WTC11 (cell line): ENCODE results near the gene ZNF423. TPM values are rescaled to one million over a fixed set of nuclear protein-coding genes. Genes with fewer than 3 reads are reported as not detected.

Experiments
- ATAC-seq: fragments of 200-7000 bp; cut with Tn5 transposase; 2 replicates; pipeline ENCODE4 v1.10.0; 2021; ENCODE audit warnings: mild to moderate bottlenecking, moderate library complexity
- CTCF ChIA-PET: fragments of 300-600 bp; sonication (Branson Sonifier 250); formaldehyde crosslinking; loops from one replicate; lab custom pipeline; 2021; ENCODE audit warnings: antibody characterized with exemption; lab: Charles Lee
- POLR2A ChIA-PET: fragments of 350-600 bp; sonication (Branson Sonifier 250); formaldehyde crosslinking; loops from one replicate; lab custom pipeline; 2021; ENCODE audit warnings: antibody characterized with exemption; lab: Charles Lee
- DNase-seq: peaks from one replicate; pipeline ENCODE4 v3.0.0; 2021; ENCODE audit warnings: low spot score
- H3K27ac Mint-ChIP-seq: 2 replicates; pipeline ENCODE4 v1.8.0; 2021; ENCODE audit warnings: mixed read lengths
- H3K27me3 Mint-ChIP-seq: 2 replicates; pipeline ENCODE4 v1.8.0; 2021; ENCODE audit warnings: low read depth, mild to moderate bottlenecking, moderate library complexity, mixed read lengths
- H3K36me3 Mint-ChIP-seq: 2 replicates; pipeline ENCODE4 v1.8.0; 2021; ENCODE audit warnings: mixed read lengths
- H3K4me1 Mint-ChIP-seq: 2 replicates; pipeline ENCODE4 v1.8.0; 2022; ENCODE audit warnings: mixed read lengths
- H3K4me3 Mint-ChIP-seq: 2 replicates; pipeline ENCODE4 v1.8.0; 2021; ENCODE audit warnings: mild to moderate bottlenecking, moderate library complexity, mixed read lengths
- H3K9me3 Mint-ChIP-seq: 2 replicates; pipeline ENCODE4 v1.8.0; 2021; ENCODE audit warnings: mixed read lengths
- AR ChIP-seq: fragments of 250-450 bp; sonication (Bioruptor Pico); IDR thresholded peaks from 2 replicates; pipeline ENCODE4 v1.9.0; 2021; ENCODE audit warnings: mild to moderate bottlenecking
- ARID4B ChIP-seq: sonication (generic); formaldehyde crosslinking; IDR thresholded peaks from 2 replicates; pipeline ENCODE4 v1.8.0; 2023; ENCODE audit warnings: missing genetic modification reagents, mild to moderate bottlenecking, borderline replicate concordance
- ATF3 ChIP-seq: sonication (generic); formaldehyde crosslinking; conservative IDR thresholded peaks from 2 replicates; pipeline ENCODE4 v1.8.1; 2022; ENCODE audit warnings: mild to moderate bottlenecking, missing genetic modification reagents
- E2F1 ChIP-seq: sonication (generic); formaldehyde crosslinking; IDR thresholded peaks from 2 replicates; pipeline ENCODE4 v1.8.0; 2022; ENCODE audit warnings: mild to moderate bottlenecking, missing genetic modification reagents
- E2F4 ChIP-seq: sonication (generic); formaldehyde crosslinking; IDR thresholded peaks from 2 replicates; pipeline ENCODE4 v1.8.1; 2022; ENCODE audit warnings: low read depth, mild to moderate bottlenecking, moderate library complexity, missing genetic modification reagents, borderline replicate concordance
- ETV6 ChIP-seq: sonication (generic); formaldehyde crosslinking; IDR thresholded peaks from 2 replicates; pipeline ENCODE4 v1.8.1; 2022; ENCODE audit warnings: mild to moderate bottlenecking, missing genetic modification reagents
- FOXK1 ChIP-seq: sonication (generic); formaldehyde crosslinking; IDR thresholded peaks from 2 replicates; pipeline ENCODE4 v1.8.0; 2022; ENCODE audit warnings: mild to moderate bottlenecking, moderate library complexity, missing genetic modification reagents
- GRHL2 ChIP-seq: fragments of 250-450 bp; sonication (Bioruptor Pico); IDR thresholded peaks from 2 replicates; pipeline ENCODE4 v1.8.0; 2022; ENCODE audit warnings: mild to moderate bottlenecking, moderate library complexity; ENCODE audit not compliant: insufficient replicate concordance, severe bottlenecking
- IRF1 ChIP-seq: sonication (generic); formaldehyde crosslinking; IDR thresholded peaks from 2 replicates; pipeline ENCODE4 v1.8.0; 2023; ENCODE audit warnings: missing genetic modification reagents
- MLX ChIP-seq: sonication (generic); formaldehyde crosslinking; IDR thresholded peaks from 2 replicates; pipeline ENCODE4 v1.8.1; 2023; ENCODE audit warnings: mild to moderate bottlenecking, missing genetic modification reagents, moderate library complexity
- NFYB ChIP-seq: sonication (generic); formaldehyde crosslinking; conservative IDR thresholded peaks from 2 replicates; pipeline ENCODE4 v1.8.0; 2022; ENCODE audit warnings: low read depth, missing genetic modification reagents
- SMAD4 ChIP-seq: sonication (generic); formaldehyde crosslinking; IDR thresholded peaks from 2 replicates; pipeline ENCODE4 v1.8.0; 2022; ENCODE audit warnings: mild to moderate bottlenecking, missing genetic modification reagents
- SP1 ChIP-seq: sonication (generic); formaldehyde crosslinking; conservative IDR thresholded peaks from 2 replicates; pipeline ENCODE4 v1.8.1; 2022; ENCODE audit warnings: missing genetic modification reagents
- STAT6 ChIP-seq: sonication (generic); formaldehyde crosslinking; conservative IDR thresholded peaks from 2 replicates; pipeline ENCODE4 v1.8.1; 2023; ENCODE audit warnings: mild to moderate bottlenecking, low read depth, missing genetic modification reagents, moderate library complexity
- TEAD4 ChIP-seq: sonication (generic); formaldehyde crosslinking; IDR thresholded peaks from 2 replicates; pipeline ENCODE4 v1.8.0; 2022; ENCODE audit warnings: mild to moderate bottlenecking, missing genetic modification reagents
- USF2 ChIP-seq: sonication (generic); formaldehyde crosslinking; IDR thresholded peaks from 2 replicates; pipeline ENCODE4 v1.8.1; 2023; ENCODE audit warnings: mild to moderate bottlenecking, missing genetic modification reagents, moderate library complexity
- ZNF423 ChIP-seq: fragments of 250-450 bp; sonication (Bioruptor Pico); IDR thresholded peaks from 2 replicates; pipeline ENCODE4 v2.1.2; 2022; ENCODE audit warnings: mild to moderate bottlenecking, moderate library complexity
- ZNF671 ChIP-seq: fragments of 250-450 bp; sonication (Bioruptor Pico); IDR thresholded peaks from 2 replicates; pipeline ENCODE4 v1.8.0; 2021; ENCODE audit warnings: mild to moderate bottlenecking
- total RNA-seq: library from RNA; stranded (reverse); gene quantifications from 3 replicates; pipeline ENCODE4 v1.2.3, GENCODE V29; 2021

Gene ZNF423
- total RNA-seq, 1 experiment from 2014 or later = 38.8 TPM

- no peak overlapping the region for H3K4me3 Mint-ChIP-seq
- H3K27ac Mint-ChIP-seq = no peak overlapping the region
Observed at GRCh38 chr16:49725651-49726050, 130.3 kb downstream of the ZNF423 start.

GRCh38 chr16:49724774-49725173, 131.1 kb downstream of the ZNF423 start:
- ChIA-PET CTCF (no interaction called here), POLR2A (no interaction called here)
- no peak for DNase-seq
- Mint-ChIP-seq H3K27me3 (no peaks in the 10 kb centered on the region), H3K27ac (no peak overlapping the region), H3K36me3 (peaks cover 5% of the 10 kb centered on the region), H3K4me3 (no peak overlapping the region), H3K4me1 (peaks cover 17% of the 10 kb centered on the region; the same call in 1 of the 2 replicates), H3K9me3 (peaks cover 3% of the 10 kb centered on the region)
- ATAC-seq = no peak
- TF ChIP-seq ZNF671 = no peak
- no peak for TF ChIP-seq SMAD4 (CRISPR knock-in tag)
- TF ChIP-seq ZNF423 (CRISPR knock-in tag) = no peak
- no peak for TF ChIP-seq NFYB (CRISPR knock-in tag)
- no peak for TF ChIP-seq STAT6 (CRISPR knock-in tag)
- TF ChIP-seq ETV6 (CRISPR knock-in tag) = no peak
- no peak for TF ChIP-seq GRHL2
- no peak for TF ChIP-seq MLX (CRISPR knock-in tag)
- no peak for TF ChIP-seq E2F4 (CRISPR knock-in tag)
- TF ChIP-seq USF2 (CRISPR knock-in tag) = no peak
- no peak for TF ChIP-seq TEAD4
- no peak for TF ChIP-seq AR
- TF ChIP-seq ARID4B (CRISPR knock-in tag) = no peak

More at GRCh38 chr16:49725651-49726050, 130.3 kb downstream of the ZNF423 start:
- no peaks in the 10 kb centered on the region for H3K27me3 Mint-ChIP-seq
- peaks cover 13% of the 10 kb centered on the region for H3K36me3 Mint-ChIP-seq
- DNase-seq (no peak), ATAC-seq (no peak)
- no peak for TF ChIP-seq FOXK1 (CRISPR knock-in tag)
- no peak for TF ChIP-seq SP1 (CRISPR knock-in tag)
- no peak for TF ChIP-seq E2F1 (CRISPR knock-in tag)
- TF ChIP-seq ATF3 (CRISPR knock-in tag) = no peak
- no peak for TF ChIP-seq IRF1 (CRISPR knock-in tag)
- H3K9me3 Mint-ChIP-seq = peaks cover 9% of the 10 kb centered on the region
- 0 out of 2 replicates have a peak, but pooled peaks cover 9% of the 10 kb centered on the region for H3K4me1 Mint-ChIP-seq
- CTCF ChIA-PET = interaction anchor here (1.9 kb wide), 1 partner anchor 14 kb away, joined by 8 read pairs; no protein-coding TSS in a partner anchor
- POLR2A ChIA-PET = no interaction called here
